Right lobe of liver (tissue), 4 donors: ENCODE data around the gene PUM2.

Experiments used
- CTCF ChIP-seq, 4 donors: fragments of 200-600 bp in 3 of 4; fragments of 450-650 bp in 1 of 4; IDR thresholded peaks; one replicate each; pipeline versions ENCODE4 v1.5.1 to v1.8.0; 2016 to 2022; ENCODE audit warnings: antibody characterized with exemption in 4 of 4, mild to moderate bottlenecking in 2 of 4
- POLR2A ChIP-seq: fragments of 450-650 bp; IDR thresholded peaks from one replicate; pipeline ENCODE4 v1.6.1; 2017; ENCODE audit warnings: antibody characterized with exemption, mild to moderate bottlenecking
- donor health status: DM: no; HTN: no; CAD: no.
- donor health status: DM: no; HTN: no; CAD: no.
- donor health status: DM: no; HTN: yes; CAD: no.

GRCh38 chr2:20249170-20249569 lies 101.5 kb downstream of the PUM2 start:
- TF ChIP-seq CTCF (IDR thresholded peaks at IDR 0.05) (no peak), POLR2A (no peak)
